GM19438 (cell line): ENCODE results near the gene EPB41L2.

Experiments used
- ATAC-seq: cut with Tn5 transposase; IDR thresholded peaks from one replicate; pipeline ENCODE4 v1.9.1; 2021; ENCODE audit warnings: low read depth; ENCODE audit not compliant: unreplicated experiment

EPB41L2 gene

DNA sequence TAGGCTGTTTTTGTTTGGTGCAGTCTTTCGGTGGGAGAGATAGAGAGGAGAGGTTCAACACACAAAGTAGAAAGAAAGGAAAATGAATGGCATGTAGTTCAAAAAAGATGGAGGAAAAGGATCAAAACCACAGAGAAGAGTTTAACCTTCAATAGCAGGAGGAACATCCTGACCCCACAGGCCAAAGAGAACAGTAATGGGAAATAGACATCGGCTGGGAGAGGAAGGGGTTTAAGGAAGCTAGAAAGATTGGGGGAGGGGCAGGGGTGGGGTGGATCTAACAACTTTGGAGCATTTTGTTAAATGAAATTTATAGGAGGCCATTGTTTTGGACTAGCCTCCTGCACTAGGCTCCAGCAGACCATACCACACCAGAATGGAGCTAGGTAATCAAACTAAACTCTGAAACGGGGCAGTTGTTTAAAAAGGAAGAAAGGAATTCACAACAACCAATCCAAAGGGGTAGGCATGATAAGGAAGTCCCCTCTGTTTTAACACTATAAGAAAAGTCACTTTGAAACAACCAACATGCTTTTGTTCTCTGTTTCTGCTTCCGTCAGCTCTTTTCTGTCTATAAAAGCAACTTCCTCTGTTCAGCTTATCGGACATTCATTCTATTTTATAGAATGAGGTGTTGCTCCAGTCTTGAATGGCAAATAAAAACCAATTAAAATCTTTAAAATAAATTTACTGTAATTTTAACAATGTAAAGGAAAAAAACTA lies 82.6 kb downstream of the EPB41L2 start:
- ATAC-seq = no peak

DNA sequence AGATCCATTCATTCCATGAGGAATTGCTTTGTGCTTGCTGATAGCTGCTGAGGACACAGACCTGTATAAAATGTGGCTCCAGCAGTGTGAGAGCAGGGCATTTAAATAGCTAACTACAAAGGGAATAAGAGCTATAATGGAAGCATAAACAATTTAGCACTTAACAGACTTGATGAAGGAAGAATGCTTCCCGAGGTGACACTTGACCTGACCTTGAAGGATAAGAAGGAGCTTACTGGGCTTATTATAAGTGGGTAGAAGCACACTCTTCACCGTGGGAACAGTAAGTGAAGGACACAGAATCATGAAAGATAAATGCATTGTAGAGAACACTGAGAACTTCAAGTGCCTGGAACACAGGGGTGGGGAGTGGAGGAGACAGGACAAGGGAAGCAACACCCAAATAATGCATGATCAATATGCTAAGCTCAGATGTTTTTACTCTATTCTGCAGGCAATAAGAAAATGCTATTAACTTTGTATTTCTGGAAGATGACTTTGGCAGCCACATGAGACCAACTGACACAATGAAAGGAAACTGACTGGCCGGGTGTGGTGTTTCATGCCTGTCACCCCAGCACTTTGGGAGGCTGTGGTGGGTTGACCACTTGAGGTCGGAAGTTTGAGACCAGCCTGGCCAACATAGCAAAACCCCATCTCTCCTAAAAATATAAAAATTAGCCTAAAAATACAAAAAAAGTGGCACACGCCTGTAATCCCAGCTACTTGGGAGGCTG lies 84.2 kb downstream of the EPB41L2 start:
- ATAC-seq = no peak

DNA sequence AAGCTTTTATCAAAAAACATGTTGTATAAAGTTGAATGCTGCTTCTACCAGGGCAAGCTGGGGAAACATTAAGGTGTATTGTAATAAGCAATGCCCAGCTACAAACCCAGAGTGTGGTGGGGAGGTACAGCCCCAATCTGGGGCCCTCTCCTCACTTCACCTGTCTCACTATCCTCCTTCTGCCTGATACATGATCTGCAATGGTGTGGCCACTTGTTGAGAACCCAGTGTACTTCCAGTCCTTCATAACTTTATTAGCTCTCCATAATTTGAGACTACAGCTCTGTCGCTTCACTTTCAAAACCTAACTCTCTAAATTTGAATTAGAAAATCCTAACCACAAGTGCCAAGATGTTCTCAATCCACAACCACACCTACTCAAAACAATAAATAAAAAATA lies 84.9 kb downstream of the EPB41L2 start:
- no peak for ATAC-seq

DNA sequence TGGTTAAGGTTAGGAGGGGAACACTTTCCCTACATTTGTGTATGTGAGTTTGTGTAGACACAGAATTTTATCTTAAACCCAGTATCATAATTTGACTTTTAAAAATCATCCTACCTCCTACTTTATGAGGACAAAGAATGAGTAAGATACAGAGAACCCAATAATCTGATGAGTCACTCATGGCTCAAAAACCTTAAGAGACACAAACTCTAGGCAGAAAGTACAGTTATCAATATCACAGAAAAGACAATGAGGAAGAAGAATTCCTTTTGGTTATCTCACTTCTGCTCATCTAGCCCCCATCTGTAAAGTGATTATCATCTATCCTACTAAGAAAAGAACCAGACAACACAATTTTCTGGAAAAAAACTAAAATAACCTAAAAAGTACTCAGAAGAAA lies 87.7 kb downstream of the EPB41L2 start:
- ATAC-seq = no peak

DNA sequence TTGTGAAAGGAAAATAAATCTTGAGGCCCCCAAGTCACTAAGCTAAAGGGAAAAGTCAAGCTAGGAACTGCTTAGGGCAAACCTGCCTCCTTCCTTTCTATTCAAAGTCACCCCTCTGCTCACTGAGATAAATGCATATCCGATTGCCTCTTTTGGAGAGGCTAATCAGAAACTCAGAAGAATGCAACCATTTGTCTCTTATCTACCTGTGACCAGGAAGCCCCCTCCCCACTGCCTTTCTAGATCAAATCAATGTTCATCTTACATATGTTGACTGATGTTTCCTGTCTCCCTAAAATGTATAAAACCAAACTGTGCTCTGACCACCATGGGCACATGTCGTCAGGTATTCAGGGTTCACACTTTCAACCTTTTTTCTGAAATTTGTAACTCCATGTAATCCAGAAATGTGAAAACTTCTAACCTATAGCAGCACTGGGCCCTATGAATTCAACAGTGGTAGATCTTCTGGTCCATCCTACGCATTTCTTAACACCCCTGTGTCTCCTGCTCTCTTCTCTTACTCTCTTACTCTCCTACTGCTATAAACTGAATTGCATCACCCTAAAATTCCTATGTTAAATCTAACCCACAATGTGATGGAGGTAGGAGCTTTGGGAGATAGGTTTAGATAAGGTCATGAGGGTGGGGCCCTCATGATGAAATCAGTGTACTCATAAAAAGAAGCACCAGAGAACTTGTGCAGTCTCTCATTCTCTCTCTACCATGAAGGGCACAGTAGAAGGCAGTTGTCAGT lies 89.3 kb downstream of the EPB41L2 start:
- no peak for ATAC-seq

DNA sequence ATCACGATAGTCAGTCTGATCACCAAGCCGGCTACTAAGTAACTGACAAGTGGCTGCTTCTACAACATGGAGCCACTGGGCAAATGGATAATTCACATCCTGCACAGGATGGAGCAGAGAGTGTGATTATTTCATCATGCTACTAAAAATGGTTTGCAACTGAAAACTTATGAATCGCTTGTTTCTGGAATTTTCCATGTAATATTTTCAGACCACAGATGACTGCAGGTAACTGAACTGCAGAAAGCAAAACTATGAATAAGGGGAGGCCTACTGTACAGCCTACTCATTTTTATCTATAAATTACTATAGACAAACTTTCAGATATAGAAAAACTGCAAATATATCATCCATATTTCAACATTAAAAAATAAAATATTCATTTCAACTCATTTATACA lies 91.5 kb downstream of the EPB41L2 start:
- ATAC-seq = no peak

DNA sequence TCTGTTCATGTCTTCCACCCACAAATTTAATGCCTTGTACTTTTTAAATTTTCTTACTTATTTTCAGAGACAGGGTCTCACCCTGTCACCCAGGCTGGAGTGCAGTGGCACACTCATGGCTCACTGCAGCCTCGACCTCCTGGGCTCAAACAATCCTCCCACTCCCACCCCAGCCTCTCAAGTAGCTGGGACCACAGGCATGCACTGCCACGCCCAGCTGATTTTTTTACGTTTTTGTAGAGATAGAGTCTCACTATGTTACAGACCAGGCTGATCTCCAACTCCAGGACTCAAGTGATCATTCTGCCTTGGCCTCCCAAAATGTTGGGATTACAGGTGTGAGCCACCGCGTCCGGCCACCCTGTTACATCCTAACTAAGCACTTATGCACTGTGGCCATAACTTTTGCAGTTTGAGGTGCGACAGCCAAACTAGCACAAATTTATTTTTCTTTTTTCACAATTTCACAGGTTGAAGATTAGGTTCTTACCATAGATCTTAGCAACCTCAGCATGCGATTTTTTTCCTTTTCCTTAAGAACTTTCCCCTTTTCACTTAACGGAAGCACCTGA lies 92.1 kb downstream of the EPB41L2 start:
- no peak for ATAC-seq

DNA sequence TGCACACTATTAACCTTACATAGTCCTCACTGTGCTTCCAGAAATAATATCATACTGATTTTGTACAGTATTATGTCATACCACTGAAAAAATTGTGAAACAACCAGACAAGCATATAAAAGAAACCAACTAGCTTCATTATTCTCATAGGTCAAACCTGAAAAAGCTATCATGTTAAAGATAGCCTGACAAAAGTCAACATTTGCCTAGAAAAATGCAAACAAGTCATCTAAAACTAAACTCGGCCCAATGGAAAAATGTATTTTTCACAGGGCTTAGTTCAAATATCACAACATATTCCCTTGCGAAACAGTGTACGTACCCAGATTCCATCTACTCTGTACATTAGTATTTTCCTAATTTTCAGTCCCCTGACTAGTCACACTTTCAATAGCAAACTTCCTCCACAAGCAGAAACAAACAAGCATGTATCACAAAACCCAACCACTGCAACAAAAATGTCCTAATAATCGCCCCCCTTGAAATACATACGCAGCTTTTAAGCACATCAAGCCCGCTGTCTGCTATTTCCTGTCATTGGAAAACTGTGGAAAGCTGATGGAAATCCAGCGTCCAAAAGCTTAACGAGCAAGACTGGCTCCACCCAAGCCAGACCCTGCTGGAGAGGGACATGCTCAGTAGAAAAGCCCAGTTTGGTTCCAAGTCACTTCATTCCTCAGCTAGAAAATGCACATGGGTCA lies 93.1 kb downstream of the EPB41L2 start:
- no peak for ATAC-seq

DNA sequence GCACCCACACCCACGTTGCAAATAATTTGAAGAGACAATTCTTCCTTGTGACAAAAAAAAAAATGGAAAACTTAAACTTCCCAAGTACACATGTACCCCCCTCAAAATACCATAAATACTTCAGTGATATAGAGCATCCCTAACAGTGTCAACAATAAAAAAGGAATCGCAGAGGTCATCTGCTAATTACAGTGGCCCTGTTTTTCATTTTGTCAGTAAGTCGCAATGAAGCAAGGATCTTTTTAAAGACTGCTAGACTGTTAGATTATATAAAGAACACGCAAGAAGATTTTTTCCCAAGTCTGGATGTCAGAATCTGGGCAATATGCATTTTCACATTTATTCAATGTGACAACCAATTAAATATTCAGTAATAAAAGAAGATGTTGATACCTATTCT lies 93.9 kb downstream of the EPB41L2 start:
- ATAC-seq = no peak

DNA sequence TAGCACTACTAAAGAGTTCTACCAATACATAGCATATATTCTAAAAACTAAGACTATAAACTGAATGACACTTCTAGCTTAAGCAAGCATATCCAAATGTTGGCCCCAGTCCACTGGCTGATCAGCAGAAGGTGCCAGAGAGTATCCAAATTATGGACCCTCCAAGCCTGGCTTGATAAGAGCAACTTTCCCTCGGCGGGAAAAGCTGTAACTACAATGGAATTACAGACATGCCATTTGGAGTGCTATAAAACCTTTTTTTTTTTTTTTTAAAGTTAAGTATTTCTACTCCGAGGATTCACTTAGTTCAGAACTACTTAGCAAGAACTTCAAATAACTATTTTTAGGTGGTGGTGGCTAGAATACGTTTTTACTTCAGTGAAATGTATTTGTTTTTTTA lies 94.6 kb downstream of the EPB41L2 start:
- ATAC-seq = no peak

DNA sequence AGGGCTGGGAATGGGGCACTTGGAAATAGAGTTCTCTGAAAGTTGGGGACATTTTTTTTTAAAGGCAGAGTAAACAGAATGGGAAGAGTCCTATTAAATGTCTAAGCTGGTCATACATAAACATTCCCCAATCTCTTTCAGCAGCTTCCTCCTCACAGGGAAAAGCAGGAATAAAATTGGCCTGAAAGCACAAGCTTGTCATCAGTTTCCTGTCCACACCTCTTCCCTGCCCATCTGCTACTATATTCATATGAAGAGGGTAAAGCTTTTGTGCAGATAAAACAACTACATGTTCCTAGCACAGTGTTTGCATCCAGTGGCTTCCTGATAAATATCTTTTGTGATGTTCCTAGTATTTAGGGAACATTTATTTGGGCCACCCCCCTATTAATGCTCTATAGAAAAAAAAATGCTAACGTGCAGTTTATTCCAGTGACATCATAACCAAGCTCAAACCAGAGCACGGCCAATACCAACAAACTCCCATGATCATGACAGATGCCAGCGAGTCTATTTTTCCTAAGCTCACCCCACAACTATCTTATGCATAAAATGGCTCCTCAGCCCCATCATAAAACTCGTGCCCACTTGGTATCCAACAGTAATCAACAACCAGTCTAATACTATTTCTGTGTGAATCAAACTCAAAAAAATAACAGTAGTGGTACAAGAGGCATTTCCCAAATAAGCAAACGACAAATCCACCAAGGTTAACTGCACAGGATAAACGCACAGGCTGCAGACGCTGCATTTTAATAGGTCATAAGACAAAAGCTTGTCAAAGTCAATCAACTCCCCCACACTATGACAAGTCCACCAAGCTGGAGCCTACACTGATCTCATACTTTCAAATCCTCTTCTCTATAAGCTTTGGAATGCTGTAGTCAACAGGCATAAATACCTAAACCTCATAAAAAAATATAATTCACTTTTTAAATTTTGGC lies 95.3 kb downstream of the EPB41L2 start:
- no peak for ATAC-seq

DNA sequence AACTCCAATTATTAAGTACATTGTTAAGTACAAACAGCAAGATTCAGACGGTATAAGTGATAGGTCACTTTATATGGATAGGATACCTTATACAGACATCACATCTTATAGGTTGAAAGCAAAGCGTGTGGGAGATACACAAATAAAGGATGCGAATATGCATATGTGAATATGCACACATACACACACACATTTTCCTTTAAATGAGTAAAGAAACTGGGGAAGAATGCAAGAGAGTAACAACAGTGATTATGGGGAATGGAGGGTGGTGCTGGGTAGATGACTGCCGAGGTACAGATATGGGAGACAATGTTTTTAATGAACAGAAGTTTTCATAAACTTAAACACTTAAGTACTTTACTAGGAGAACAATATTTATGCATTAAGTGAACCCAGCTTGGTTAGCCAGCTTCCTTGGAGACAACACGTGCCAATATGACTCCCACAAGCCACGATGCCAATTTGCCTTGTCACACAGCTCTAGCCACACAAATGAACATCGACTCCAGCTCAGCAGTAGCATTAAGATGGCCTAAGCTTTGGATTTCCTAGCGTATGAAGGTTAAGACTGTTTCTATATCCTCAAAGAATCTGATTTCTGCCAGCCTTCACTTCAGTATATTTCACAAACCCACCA lies 96.6 kb downstream of the EPB41L2 start:
- no peak for ATAC-seq

DNA sequence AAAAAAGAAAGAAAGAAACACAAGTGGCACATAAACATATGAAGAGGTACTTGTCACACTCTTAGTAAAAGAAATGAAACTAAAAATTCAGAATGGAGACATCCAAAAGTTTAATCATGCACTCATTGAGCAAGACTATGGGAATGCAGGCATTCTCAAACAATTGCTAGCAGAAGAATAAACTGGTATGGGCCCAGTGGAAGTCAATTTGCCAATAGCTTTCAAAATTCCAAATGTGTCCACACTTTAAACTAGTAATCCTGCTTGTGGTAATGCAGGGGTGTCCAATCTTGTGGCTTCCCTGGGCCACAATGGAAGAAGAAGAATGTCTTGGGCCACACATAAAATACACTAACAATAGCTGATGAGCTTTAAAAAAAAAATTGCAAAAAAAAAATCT lies 97.4 kb downstream of the EPB41L2 start:
- ATAC-seq = no peak

DNA sequence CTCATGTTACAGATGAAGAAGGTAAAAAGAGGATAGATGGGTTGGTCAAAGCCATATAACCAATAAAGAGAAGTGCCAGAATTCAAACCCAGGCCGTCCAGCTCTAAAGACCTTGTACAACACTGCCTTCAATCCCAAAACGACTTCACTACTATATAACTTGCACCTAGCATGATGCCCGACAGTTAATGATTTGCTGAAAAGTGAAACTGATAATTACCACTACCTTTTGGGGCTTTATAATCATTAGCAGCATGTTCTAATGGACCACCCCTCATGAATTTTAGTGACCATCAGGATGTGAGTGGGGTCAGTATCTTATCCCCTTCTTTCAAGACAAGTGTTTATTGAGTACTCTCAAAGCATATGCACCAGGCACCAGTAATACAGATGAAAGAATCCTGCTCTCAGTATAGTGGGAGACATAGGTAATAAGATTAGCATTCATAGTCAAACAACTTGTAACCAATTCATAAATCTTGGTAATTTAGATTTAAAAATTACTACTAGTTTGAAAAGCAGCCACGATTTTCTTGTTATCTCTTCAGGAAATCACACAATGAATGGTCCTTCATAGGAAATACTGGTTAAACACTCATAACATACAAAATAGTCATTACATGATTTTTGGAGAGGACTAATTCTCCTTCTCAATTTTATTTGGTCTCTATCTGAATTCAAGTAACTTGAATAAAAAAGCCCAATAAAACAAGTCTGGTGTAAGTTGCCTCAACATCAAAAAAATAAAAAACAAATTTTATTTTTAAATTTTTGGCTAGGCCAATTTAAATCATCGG lies 98.0 kb downstream of the EPB41L2 start:
- ATAC-seq = peak; percentile 53

DNA sequence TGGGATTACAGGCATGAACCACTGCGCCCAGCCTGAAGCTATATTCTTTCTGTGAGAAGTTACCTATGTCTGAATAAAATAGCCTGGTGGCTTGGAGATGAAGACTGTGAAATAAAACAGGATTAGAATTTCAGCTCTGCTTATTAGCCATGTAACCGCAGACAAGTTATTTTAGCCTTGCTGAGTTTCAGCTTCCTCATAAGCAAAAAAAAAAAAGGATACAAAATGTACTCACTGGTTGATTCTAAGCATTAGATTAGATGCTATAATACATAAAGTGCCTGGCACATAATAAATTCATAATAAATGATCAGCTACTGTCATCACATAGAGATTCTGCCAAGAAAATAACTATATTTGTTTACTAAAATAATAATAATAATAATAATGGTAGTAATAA lies 98.8 kb downstream of the EPB41L2 start:
- ATAC-seq = no peak

DNA sequence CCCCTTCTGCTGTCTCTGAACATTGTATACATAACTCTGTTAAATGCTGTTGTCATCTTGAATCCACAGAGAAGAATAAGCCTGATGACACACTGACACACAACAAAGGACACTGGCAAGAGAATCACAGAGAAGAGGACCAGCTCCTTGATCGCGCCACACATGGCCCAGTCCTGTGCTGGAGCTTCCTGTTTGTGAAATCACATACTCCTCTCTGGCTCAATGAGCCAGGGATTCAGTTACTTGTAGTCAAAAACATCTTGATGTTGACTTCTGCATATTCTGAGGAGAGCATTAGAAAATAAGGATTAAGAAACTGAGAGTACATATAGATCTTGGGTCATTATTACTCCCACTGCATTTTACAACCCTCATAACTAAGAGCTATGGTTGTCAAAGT lies 100.1 kb downstream of the EPB41L2 start:
- no peak for ATAC-seq

DNA sequence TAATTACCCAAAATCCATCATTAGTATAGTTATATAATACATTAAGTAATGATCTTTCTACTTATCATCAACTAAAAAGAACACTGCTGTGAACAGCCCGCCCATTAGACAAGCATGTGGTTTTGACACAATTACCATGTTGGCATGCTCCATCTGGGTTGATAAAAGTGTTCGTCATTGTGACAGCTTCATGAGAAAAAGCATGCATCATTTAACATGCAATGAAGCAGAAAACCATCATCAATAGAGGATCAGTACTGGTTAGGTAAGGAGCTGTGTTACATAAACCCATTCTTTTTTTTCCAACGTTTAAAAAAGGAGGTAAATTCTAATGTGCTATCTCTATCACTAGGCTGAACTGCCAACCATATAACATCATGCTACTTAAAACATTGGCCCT lies 101.9 kb downstream of the EPB41L2 start:
- ATAC-seq = no peak

DNA sequence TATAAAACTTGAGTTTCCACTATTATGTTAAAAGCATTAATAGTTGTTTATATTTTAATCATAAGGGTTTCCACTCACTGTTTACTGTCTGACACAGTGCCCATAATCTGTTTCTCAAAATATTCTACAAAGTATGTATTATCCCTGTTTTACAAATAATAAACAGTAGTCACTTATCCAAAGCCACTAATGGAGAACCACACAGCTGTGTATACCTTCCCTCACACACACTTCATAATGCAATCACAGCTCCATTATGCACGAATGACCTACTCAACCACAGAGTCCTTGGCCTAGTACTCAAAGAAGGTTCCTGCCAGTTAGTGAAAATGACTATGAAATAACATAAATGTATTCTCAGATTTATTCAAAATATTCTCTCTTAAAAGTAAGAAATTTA lies 103.1 kb downstream of the EPB41L2 start:
- no peak for ATAC-seq
